K562 (cell line): ENCODE results near the gene IRAK4. TPM values are rescaled to one million over a fixed set of nuclear protein-coding genes. Genes with fewer than 3 reads are reported as not detected.

Experiments used
- BDP1 ChIP-seq: IDR thresholded peaks from 3 replicates; pipeline ENCODE4 v1.6.1; 2011; ENCODE audit not compliant: insufficient read length, insufficient read depth
- COPS2 ChIP-seq: fragments of 450-650 bp; conservative IDR thresholded peaks from 2 replicates; pipeline ENCODE4 v1.6.1; 2016; ENCODE audit warnings: mild to moderate bottlenecking, moderate library complexity
- GATAD2B ChIP-seq: fragments of 450-650 bp; IDR thresholded peaks from 2 replicates; pipeline ENCODE4 v1.6.1; 2017; ENCODE audit warnings: mild to moderate bottlenecking, borderline replicate concordance
- KAT2B ChIP-seq: IDR thresholded peaks from one replicate; pipeline ENCODE4 v1.6.1; 2012; ENCODE audit warnings: low read depth, mild to moderate bottlenecking, control low read depth, inconsistent platforms, low read length, moderate library complexity
- LCOR ChIP-seq: sonication (generic); formaldehyde crosslinking; IDR thresholded peaks from 2 replicates; pipeline ENCODE4 v1.8.0; 2022; ENCODE audit warnings: mild to moderate bottlenecking, missing genetic modification reagents
- SAP30 ChIP-seq: fragments of 200-600 bp; sonication (generic); IDR thresholded peaks from 2 replicates; pipeline ENCODE4 v1.6.1; 2012; ENCODE audit warnings: borderline replicate concordance, low read depth, mild to moderate bottlenecking, moderate library complexity, low read length, control low read depth, inconsistent platforms; ENCODE audit not compliant: insufficient read depth, poor library complexity, severe bottlenecking
- SMARCA4 ChIP-seq: fragments of 450-650 bp; IDR thresholded peaks from 2 replicates; pipeline ENCODE4 v1.6.1; 2016
- polyA plus RNA-seq, 8 experiments: library from polyadenylated mRNA; depleted of rRNA in 4 of 8; stranded (reverse) in 5 of 8; unstranded in 3 of 8; fragments of >200 nt; fragmentation: Nextera tagmentation in 2 of 8; fragmentation: Illumina TruSeq in 1 of 8; extraction: Ambion mirVana in 2 of 8; extraction: Trizol in 1 of 8; gene quantifications; 2 replicates each; pipeline versions ENCODE4 v1.2.1 to v1.2.3, GENCODE V29; 2011 to 2014; ENCODE audit warnings: inconsistent platforms in 1 of 8, missing spikeins in 1 of 8
- total RNA-seq, 7 experiments: library from RNA; depleted of rRNA in 6 of 7; stranded (reverse); fragments of >200 nt in 6 of 7; fragmentation: Illumina TruSeq in 2 of 7; extraction: Trizol in 2 of 7; gene quantifications; 2 replicates each; pipeline versions ENCODE4 v1.2.1 to v1.2.3, GENCODE V29; 2011 to 2021; ENCODE audit warnings: low replicate concordance in 1 of 7
- TF ChIP-seq, protein P1 (sequence below), 3 experiments: IDR thresholded peaks in 2 of 3; conservative IDR thresholded peaks in 1 of 3; 2 replicates each; pipeline ENCODE4 v1.5.1; 2011 to 2012; ENCODE audit warnings: low read length in 3 of 3, mild to moderate bottlenecking in 3 of 3, control low read depth in 2 of 3, improper control_type of control experiment in 1 of 3, inconsistent platforms in 1 of 3, low read depth in 1 of 3, mixed read lengths in 1 of 3, moderate library complexity in 1 of 3; ENCODE audit not compliant: insufficient read depth in 2 of 3
- TF ChIP-seq, protein P2 (sequence below): fragments of 250-450 bp; sonication (Bioruptor Pico); IDR thresholded peaks from 2 replicates; pipeline ENCODE4 v1.4.0; 2020; ENCODE audit warnings: mild to moderate bottlenecking

Gene IRAK4
- total and polyA plus RNA-seq, 9 of the 15 experiments (the other 6 are each of a cell fraction or from before 2014, with no cell fraction given): 10.8 to 34.5 (median 16.0) TPM

DNA sequence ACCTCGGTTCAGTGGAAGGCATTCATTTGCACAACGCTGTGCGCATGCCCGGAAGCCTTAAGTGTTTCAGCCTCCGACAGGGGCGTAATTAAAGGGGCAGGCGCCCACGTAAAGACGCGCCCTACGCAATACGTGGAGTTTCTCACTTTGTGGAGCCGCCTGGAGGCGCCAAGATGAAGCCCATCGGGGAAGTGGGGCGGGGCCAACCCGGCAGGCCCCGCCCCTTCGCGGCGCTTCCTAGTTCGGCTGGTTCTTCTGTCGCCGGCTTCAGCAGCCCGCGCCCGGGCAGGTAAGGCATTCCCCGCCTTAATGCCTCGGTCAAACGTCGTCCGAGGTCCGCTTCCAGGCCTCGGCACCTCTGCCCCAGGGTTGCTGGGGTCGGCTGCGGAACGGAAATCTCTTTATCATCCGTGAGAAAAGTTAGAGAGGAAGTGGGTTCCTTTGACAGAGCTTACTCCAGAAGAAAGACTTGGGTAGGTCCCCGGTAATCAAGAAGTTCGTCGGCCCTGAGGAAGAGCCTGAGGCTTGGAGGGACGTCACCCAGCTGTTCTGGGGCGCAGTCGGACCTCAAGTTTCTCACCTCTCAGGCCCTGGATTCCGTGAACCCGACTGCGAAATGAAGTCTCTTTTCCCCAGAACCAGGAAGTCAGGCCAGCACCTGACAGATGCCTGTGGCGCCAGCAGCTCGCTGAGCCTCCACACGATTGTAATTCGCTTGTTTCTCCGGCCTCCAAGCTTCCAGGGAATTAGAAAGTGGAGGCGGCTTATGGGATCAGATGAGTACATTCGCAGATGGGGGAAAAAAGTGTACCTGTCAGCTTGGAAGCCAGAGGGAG, at the start of gene IRAK4, which contains the start of gene PUS7L (continued):
- TF ChIP-seq, protein P1, sequence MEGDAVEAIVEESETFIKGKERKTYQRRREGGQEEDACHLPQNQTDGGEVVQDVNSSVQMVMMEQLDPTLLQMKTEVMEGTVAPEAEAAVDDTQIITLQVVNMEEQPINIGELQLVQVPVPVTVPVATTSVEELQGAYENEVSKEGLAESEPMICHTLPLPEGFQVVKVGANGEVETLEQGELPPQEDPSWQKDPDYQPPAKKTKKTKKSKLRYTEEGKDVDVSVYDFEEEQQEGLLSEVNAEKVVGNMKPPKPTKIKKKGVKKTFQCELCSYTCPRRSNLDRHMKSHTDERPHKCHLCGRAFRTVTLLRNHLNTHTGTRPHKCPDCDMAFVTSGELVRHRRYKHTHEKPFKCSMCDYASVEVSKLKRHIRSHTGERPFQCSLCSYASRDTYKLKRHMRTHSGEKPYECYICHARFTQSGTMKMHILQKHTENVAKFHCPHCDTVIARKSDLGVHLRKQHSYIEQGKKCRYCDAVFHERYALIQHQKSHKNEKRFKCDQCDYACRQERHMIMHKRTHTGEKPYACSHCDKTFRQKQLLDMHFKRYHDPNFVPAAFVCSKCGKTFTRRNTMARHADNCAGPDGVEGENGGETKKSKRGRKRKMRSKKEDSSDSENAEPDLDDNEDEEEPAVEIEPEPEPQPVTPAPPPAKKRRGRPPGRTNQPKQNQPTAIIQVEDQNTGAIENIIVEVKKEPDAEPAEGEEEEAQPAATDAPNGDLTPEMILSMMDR (IDR thresholded peaks at IDR 0.05 in 2 of 3, conservative IDR thresholded peaks at IDR 0.05 in 1 of 3; ENCODE audit: insufficient read depth in 2 of 3, low read depth in 1 of 3, low read length in 3 of 3): peak; percentile 51 to 66 (median 65); a peak in 5 of 6 replicates
- TF ChIP-seq SAP30 (peak; percentile 35), SMARCA4 (0 out of 2 replicates have a peak, but pooled peaks have one; percentile 15), BDP1 (no peak), KAT2B (peak; percentile 79), GATAD2B (peak; percentile 8; the same call in 1 of the 2 replicates), COPS2 (no peak), LCOR (CRISPR knock-in tag) (no peak)
- TF ChIP-seq, protein P2, sequence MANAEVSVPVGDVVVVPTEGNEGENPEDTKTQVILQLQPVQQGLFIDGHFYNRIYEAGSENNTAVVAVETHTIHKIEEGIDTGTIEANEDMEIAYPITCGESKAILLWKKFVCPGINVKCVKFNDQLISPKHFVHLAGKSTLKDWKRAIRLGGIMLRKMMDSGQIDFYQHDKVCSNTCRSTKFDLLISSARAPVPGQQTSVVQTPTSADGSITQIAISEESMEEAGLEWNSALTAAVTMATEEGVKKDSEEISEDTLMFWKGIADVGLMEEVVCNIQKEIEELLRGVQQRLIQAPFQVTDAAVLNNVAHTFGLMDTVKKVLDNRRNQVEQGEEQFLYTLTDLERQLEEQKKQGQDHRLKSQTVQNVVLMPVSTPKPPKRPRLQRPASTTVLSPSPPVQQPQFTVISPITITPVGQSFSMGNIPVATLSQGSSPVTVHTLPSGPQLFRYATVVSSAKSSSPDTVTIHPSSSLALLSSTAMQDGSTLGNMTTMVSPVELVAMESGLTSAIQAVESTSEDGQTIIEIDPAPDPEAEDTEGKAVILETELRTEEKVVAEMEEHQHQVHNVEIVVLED (CRISPR knock-in tag): peak; percentile 99
